Esophagus mucosa (tissue), 1 donor: ENCODE results near the gene HRCT1. TPM values are rescaled to one million over a fixed set of nuclear protein-coding genes. Genes with fewer than 3 reads are reported as not detected.
"Not testable (repeated sequence)": the region's sequence is repeated elsewhere in the genome, so short reads cannot be mapped to it uniquely, and the experiment has no call there.

ENCODE experiments used
- ATAC-seq: fragments of 200-7000 bp; cut with Tn5 transposase; one replicate; pipeline ENCODE4 v1.9.1; 2020
- total RNA-seq: library from RNA; stranded (reverse); gene quantifications from one replicate; pipeline ENCODE4 v1.2.4, GENCODE V29; 2023
- donor health status: DM: yes; HTN: yes; CAD: no.

Gene HRCT1
- 1.2 TPM for total RNA-seq

- ATAC-seq = peak; percentile 60
Measured at GRCh38 chr9:35905912-35906679, at the start of gene HRCT1. Gene HRCT1 (plus strand): TSS chr9:35906202. CDS start chr9:35906288, 86 bp downstream.

DNA sequence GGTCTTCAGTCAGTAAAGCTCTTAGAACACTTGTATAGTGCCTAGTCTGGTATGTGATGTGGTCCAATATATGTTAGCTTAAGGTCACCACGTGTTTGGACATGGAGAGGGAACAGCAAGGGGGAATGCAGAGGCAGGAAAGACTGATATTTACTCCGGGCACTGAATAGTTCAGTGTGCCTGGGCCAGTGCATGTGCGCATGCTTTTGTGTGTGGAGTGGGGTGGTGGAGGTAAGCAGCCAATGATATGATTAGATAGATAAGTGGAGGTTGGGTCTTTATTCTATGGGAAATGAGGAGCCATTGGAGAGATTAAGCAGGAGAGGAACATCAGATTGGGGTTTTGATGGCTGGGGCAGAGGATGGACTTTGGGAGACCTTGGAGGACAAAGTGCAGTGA lies 49.8 kb upstream of the HRCT1 start:
- no peak for ATAC-seq

DNA sequence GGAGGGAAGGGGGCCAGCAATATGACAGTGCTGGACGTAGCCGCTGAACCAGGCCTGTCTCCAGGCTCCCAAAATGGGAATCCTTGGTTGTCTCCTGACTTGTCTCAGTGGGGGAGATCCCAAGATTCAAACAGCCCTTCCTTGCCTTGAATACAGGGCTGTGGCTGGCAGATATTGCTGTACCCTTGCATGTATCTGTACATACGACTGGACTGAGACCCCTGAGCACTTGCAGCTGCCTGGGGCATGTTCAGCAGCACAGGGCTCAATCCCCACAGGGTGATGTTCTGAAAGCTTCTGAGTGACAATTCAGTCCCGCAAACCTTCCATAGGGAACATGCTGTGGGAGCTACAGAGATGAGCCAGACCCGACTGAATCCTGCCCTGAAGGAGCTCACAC lies 49.1 kb upstream of the HRCT1 start:
- ATAC-seq = no peak

DNA sequence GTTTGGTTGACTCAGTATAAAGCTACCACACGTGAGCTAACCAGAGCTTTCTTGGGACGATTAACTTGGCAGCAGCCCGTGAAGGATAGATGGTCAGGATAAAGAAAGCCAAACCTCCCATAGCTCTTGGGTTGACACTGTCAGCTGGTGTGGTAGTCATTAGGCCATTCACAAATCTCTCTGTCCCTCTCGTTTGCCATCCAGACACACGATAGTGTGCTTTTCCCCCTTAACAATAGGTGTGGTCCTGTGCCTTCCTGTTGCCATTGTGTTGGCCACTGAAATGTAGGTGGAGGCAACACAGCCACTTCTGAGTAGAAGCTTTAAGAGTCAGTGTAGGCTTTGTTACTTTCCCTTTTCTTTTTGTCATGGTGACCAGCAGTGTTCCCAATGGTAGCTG lies 47.5 kb upstream of the HRCT1 start:
- no peak for ATAC-seq

DNA sequence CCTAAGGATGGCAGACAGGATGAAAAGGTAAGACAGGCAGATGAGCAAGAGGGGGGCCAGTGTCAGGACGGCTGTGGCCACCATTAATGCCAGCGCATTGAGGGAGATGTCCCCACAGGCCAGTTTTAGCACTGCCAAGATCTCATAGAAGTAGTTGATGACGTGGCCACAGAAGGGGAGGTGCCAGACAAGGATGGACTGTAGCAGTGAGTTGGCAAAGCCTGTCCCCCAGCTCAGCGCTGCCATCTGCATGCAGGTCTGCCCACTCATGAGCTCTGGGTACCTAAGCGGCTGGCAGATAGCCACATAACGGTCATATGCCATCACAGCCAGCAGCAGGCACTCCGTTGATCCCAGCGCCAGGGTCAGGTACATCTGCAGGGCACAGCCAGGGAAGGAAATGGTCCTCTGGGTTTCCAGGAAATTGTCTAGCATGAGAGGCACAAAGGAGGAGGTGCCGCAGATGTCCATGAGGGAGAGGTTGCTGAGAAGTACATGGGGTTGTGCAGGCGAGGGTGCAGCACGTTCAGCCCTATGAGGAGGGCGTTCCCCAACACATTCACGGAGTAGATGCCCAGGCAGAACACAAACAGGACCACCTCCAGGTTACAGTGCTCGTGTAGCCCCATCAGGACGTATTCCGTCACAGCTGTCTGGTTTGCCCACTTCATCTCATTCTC lies 46.6 kb upstream of the HRCT1 start:
- no peak for ATAC-seq

DNA sequence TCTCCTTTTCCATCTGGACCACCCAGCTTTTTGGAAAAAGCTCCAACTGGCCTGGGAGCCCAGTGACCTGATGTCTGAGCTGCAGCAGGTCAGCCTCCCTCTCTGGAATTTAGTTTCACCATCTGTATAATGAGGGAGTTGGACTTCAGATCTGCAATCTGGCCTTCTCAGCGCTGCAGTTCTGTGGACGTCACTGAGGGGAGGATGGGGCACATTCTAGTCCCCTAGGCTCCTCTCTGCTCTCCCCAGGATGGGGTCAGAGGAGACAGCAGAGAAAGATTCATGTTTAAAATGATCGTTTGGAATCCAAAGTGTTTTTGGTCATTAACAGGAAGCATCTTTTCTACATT lies 46.0 kb upstream of the HRCT1 start:
- ATAC-seq = no peak

GRCh38 chr9:35861161-35861897 lies 44.7 kb upstream of the HRCT1 start:
- no peak for ATAC-seq

DNA sequence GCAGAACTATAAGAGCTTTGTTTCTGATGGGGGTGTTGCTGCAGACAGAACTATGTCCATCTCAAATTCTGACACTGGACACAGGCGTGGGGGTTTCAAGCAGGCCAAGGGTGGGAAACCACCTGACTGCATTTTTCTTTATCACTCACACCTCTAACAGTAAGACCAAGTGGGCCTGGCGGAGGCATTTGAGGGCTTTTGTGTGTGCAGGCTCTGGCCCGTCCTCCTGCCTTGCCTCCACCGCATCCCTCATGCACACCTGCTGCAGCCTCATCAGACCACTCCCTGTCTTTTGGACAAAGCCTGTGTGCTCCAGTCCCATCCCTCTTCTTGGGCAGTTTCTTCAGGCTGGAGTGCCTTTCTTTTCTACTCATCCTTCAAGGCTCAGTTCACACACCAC lies 43.7 kb upstream of the HRCT1 start:
- ATAC-seq = no peak

DNA sequence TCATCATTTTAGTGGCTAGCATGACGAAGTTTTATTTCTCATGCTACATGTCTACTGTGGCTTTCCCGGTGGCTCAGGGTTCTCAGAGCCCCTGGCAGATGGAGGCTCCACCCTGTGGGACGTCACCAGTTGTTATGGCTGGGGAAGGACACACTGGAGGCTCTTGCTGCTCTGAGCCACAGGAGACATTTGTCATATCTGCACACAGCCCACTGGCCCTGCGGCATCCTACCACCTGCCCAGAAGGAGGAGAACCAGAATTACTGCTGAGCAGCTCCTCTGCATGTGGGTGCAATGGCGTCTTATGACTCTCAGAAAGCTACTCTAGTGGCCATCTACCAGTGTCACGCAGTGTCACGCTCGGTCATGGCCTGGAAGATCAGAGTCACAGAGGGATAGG lies 42.4 kb upstream of the HRCT1 start:
- ATAC-seq = no peak

GRCh38 chr9:35864695-35865255 lies 41.2 kb upstream of the HRCT1 start:
- ATAC-seq = no peak

DNA sequence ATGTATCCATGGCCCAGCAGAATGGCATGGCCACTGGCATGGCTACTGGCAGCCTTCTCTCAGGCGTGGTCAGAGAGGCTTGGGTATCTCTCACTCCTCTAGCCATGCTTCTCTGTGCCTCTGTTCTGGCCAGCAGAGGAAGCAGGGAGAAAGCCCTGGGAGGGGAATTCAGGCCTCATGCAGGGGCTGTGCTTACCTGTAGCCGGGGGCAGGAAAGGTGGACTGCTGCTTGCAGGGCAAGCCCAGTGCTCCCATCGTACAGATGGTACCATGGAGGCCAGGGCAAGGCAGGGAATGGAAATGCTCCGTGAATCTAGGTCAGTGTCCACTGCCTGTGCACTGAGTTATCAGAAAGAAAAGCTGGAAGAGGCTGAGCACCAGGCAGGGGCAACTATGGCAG lies 38.5 kb upstream of the HRCT1 start:
- no peak for ATAC-seq

DNA sequence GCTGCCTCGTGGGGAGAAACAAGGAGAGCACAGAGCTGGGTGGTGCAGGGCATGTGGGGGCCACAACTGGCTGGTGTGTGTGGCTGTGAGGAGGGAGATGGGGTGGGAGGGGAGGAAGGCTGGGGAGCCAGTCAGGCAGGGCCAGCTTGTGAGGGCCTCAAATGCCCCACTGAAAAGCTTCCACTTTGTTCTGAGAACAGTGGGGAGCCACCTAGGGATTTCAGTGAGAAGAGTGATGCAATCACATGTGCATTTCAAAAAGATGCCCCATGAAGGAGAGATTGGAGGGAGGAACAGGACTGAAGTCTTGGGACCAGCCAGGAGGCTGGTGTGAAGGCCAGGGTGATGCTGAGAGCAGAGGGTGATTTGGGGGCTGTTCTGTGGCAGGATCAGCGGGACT lies 37.1 kb upstream of the HRCT1 start:
- no peak for ATAC-seq

DNA sequence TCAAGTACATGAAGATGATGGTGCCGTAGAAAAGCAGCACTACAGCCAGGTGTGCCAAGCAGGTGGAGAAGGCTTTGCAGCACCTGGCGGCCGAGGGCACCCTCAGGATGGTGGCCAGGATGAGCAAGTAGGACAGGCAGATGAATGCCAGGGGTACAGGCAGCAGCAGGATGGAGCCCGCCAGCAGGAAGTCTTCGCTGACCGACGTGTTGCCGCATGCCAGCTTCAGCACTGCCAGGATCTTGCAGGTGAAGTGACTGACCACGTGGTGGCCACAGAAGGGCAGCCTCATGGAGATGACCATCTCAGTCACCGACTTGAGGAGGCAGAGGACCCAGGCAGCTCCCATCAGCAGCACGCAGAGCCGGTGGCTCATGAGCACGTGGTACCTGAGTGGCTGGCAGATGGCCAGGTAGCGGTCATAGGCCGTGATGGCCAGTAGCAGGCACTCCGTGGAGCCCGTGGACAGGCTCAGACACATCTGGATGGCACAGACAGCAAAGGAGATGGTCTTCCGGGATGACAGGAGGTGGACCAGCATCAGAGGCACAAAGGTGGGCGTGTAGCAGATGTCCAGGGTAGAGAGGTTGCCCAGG lies 36.3 kb upstream of the HRCT1 start:
- peak; percentile 46 for ATAC-seq

GRCh38 chr9:35870351-35870923 lies 35.6 kb upstream of the HRCT1 start, which contains the start of gene OR13J1:
Gene OR13J1 (minus strand): TSS chr9:35870401. CDS start chr9:35870401, 0 bp downstream.
- ATAC-seq = no peak

GRCh38 chr9:35871545-35871944 lies 34.5 kb upstream of the HRCT1 start:
- ATAC-seq = peak; percentile 73

DNA sequence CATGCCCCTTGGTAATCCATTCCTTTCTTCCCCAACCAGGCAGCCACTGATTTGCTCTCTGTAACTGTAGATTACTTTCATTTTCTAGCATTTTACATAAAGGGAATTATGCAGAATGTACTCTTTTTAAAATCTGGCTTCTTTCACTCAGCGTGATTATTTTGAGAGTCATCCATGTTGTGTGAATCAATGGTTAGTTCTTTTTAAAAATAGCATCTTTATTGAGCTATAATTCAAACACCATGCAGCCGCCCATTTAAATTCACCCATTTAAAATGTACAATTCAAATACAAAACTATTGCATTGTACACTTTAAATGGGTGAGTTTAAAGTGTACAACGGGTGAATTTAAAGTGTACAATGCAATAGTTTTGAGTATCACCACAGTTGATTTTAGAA lies 33.5 kb upstream of the HRCT1 start:
- no peak for ATAC-seq

GRCh38 chr9:35882263-35882848 lies 23.6 kb upstream of the HRCT1 start:
- ATAC-seq = peak; percentile 74

- no peak for ATAC-seq
Measured at GRCh38 chr9:35882996-35883395, 23.0 kb upstream of the HRCT1 start.

GRCh38 chr9:35884908-35885307 lies 21.1 kb upstream of the HRCT1 start:
- ATAC-seq = not testable (repeated sequence)

DNA sequence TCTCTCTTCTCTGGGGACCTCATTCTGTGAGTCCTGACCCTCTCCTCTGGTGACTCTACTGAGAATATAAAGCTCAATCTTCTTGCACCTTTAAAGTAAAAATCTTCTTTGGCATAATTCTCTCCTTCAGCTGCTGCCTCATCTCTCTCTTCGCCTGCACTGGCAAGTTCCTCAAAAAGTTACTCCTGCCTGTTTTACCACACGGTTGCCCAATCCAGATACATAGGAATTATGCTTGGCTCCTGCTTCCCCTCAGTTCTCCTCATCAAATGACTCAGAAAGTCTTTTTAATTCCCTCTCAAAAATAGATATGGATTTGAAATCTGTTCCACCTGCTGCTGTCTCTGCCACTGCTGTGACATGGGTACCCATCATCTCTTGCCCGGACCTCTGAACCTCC lies 14.4 kb upstream of the HRCT1 start:
- ATAC-seq = no peak

- no peak for ATAC-seq
Measured at GRCh38 chr9:35892051-35892450, 14.0 kb upstream of the HRCT1 start.

DNA sequence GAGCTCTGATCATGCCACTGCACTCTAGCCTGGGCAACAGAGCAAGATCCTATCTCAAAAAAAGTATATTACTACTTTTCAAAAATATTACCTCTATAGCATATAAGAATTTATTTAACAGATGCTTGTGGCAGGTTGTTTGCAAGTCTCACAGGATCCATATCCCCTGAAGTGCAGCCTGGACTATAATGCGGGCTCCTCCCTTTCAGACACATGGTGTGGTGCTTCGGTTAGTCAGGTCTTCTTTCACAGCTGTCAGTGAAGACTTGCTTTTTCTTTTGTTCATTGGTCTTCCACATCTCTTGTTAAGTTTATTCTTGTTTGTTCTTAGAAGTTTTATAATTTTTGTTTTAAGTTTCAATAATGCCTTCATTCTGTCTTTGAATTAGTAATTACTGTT lies 9.4 kb upstream of the HRCT1 start:
- no peak for ATAC-seq
